GM12801 (cell line): ENCODE data around the gene SLCO3A1.

ENCODE experiments used
- TF ChIP-seq, protein P1 (sequence below): IDR thresholded peaks from one replicate; pipeline ENCODE4 v1.5.1; 2011; ENCODE audit warnings: control low read depth; ENCODE audit not compliant: insufficient read length; ENCODE audit errors: extremely low read depth

Gene SLCO3A1

DNA sequence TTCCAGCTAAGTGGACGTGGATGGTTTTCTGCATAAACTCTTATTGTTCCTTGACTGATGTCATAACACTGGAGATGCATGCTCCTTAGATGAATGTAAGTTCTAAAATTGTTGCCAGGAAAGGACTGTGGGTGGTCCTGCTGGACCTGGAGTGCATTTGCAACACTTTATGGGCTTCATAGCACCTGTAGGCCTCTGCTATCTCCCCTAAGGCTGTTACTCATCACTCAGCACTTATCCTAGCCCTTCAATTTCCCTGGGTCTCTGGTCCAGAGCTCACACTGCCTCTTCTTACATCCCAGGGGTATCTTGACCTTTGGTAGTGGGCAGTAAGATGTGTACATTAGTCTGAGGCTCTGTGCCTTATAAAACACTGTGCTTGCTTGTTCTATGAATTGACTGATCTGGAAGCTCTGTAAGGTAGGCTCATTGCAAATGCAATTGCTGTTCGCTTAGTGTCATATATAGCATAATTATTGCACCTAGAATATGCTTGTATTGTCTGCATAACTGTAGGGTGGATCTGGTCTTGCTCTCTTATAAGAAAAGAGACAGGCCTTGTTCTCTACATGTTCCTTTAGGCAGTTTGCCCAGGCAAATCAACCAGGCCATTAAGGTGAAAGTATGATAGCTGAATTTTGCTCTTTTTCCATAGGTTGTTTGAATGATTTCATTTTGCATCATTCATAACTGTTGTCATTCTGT lies 35.8 kb downstream of the SLCO3A1 start:
- TF ChIP-seq, protein P1, sequence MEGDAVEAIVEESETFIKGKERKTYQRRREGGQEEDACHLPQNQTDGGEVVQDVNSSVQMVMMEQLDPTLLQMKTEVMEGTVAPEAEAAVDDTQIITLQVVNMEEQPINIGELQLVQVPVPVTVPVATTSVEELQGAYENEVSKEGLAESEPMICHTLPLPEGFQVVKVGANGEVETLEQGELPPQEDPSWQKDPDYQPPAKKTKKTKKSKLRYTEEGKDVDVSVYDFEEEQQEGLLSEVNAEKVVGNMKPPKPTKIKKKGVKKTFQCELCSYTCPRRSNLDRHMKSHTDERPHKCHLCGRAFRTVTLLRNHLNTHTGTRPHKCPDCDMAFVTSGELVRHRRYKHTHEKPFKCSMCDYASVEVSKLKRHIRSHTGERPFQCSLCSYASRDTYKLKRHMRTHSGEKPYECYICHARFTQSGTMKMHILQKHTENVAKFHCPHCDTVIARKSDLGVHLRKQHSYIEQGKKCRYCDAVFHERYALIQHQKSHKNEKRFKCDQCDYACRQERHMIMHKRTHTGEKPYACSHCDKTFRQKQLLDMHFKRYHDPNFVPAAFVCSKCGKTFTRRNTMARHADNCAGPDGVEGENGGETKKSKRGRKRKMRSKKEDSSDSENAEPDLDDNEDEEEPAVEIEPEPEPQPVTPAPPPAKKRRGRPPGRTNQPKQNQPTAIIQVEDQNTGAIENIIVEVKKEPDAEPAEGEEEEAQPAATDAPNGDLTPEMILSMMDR = no peak

DNA sequence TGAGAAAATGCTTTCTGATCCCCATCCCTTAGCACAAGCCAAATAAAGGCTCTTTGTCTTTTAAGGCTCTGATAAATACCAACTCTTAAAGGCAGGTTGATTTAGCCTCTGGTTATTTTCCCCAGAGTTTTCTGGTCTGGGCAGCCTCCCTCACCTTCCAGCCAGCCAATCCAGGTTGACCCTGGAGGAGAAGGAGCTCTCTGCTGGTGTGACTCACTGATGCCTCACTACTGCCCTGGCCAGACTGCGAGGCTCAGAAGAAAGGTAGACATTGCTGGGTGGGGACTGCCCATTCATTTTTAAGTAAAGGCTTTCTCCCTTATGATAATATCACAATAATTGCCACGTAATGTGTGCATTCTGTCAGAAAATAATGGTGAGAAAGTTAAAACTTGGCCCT lies 37.1 kb downstream of the SLCO3A1 start:
- TF ChIP-seq, protein P1 = no peak

DNA sequence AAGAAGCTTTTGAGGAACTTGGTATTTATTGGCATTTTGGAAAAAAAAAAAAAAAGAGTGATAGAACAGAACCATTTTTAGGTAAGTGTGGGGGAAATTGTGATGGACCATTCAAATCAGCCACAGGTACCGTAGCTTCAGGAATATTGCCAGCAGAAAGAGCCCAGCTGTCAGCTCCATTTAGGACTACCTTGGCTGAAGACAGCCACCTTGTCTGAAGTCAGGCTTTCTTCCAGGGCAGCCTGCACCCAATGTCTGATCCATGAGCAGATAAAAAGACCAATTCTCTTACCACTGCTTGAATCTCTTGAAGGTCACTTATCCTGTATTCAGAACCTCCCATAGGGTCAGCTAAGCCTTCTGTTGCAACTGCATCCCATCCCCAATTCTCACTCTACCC lies 37.6 kb downstream of the SLCO3A1 start:
- TF ChIP-seq, protein P1 = no peak

DNA sequence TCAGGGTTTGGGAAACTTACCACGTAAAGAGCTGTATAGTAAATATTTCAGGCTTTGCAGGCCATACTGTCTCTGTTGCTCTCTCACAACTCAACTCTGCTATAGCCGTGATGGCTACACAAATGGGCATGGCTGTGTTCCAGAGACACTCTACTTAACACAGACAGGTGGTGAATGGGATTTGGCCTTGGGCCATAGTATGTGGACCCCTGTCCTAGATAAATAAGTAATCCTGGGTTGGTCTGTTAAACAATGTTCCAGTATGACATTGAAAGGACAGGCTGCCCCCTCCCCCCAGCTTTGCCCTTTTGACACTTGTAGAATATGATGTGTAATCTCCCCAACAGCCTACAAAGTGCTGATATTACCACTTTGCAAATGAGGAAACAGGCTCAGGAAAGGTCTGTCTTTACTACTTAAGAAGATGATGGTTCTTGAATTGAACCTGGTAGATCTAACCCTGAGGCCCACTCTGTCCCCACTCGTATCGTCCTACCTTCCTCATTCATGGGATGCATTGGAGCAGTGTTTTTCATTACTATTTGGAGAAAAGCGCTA lies 38.4 kb downstream of the SLCO3A1 start:
- TF ChIP-seq, protein P1 = no peak

DNA sequence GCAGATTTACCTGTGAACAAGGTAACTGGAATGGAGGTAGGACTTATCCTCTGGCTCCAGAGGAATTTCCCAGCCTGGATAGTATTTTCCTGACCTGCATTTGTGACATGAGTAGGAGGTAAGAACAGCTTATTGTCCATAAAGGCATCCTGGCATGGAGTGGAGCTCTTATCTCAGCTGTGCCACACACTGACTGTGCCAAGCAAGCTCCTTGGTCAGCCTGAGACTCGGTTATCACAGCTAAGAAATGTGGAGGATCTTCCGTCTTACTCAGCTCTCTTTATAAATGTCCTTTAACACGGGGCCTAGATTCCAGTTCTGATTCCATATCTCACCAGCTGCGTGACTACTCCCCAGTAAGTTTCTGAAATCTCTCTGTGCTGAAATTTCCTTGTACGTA lies 38.9 kb downstream of the SLCO3A1 start:
- TF ChIP-seq, protein P1 = no peak

DNA sequence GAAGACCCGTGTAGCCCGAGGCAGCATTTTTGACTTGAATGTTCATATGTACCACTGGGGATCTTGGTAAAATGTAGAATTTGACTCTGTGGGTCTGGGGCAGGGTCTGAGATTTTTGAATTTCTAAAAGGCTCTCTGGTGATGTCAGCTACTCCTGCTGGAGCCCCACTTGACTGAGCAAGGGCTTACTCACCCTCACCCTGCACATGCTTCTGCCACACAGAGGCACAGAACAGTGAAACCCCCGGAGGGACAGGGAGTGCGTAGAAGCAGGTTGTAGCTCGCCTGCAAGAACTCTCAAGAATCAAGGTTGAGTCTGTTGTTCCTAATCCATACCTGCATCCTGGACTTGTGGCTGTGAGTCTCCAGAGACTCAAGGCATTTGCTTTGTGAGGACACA lies 41.1 kb downstream of the SLCO3A1 start:
- TF ChIP-seq, protein P1 = no peak

DNA sequence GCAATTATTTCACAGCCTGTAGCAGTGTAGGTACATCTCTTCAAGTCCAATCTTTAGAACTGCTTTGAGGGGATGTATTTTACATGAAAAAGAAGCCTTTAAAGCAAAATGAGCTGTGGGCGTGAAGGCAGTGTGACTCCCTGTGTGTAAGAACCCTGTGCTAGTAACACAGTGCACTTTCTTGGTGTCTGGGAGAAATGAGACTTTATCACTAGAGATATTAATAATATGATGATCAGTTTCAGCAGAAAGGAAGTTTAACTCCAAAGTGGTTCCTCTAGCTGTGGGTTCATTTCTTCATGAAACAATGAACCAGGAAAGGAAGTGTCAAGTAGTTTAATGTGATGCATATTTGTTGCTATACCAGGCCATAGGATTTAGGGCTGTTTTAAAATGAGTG lies 41.5 kb downstream of the SLCO3A1 start:
- TF ChIP-seq, protein P1 = no peak
